Epithelial cell of proximal tubule (primary cell): ENCODE measurements around the gene SSH2. TPM values are rescaled to one million over a fixed set of nuclear protein-coding genes. Genes with fewer than 3 reads are reported as not detected.
"Not testable (repeated sequence)": the region's sequence is repeated elsewhere in the genome, so short reads cannot be mapped to it uniquely, and the experiment has no call there.

Experiments
- DNase-seq: peaks from one replicate; pipeline ENCODE4 v3.0.0-alpha.2; 2011; ENCODE audit warnings: low read depth
- H3K4me3 ChIP-seq: 2 replicates; pipeline ENCODE4 v1.5.1; 2011; ENCODE audit warnings: low read depth, mild to moderate bottlenecking, low read length
- CTCF ChIP-seq: conservative IDR thresholded peaks from 2 replicates; pipeline ENCODE4 v1.5.1; 2012; ENCODE audit warnings: low read depth, mild to moderate bottlenecking, low read length
- total RNA-seq: library from RNA; depleted of rRNA; stranded (reverse); fragments of >200 nt; gene quantifications from 2 replicates; pipeline ENCODE4 v1.2.3, GENCODE V29; 2015

SSH2 gene
- total RNA-seq, 1 donor from 2014 or later: 15.2 TPM

GRCh38 chr17:29683481-29683880 is 246.5 kb downstream of the SSH2 start:
- no peak overlapping the region for H3K4me3 ChIP-seq
- DNase-seq: no peak
- no peak for TF ChIP-seq CTCF

GRCh38 chr17:29682987-29683386 is 247.0 kb downstream of the SSH2 start:
- DNase-seq: no peak
- no peak overlapping the region for H3K4me3 ChIP-seq
- TF ChIP-seq CTCF: no peak

GRCh38 chr17:29682054-29682453 is 248.0 kb downstream of the SSH2 start:
- no peak overlapping the region for H3K4me3 ChIP-seq
- TF ChIP-seq CTCF: no peak
- DNase-seq: no peak

GRCh38 chr17:29677824-29678223 is 252.2 kb downstream of the SSH2 start:
- TF ChIP-seq CTCF: no peak
- no peak for DNase-seq
- no peak overlapping the region for H3K4me3 ChIP-seq

GRCh38 chr17:29677221-29677791 is 252.7 kb downstream of the SSH2 start:
- H3K4me3 ChIP-seq: no peak overlapping the region
- no peak for TF ChIP-seq CTCF
- DNase-seq: no peak

GRCh38 chr17:29675961-29676360 is 254.1 kb downstream of the SSH2 start:
- not testable (repeated sequence) for H3K4me3 ChIP-seq, DNase-seq

GRCh38 chr17:29674281-29674680 is 255.7 kb downstream of the SSH2 start:
- H3K4me3 ChIP-seq: no peak overlapping the region
- DNase-seq: no peak
- no peak for TF ChIP-seq CTCF
